ENCODE measurements around the gene AP2A2. TPM values are rescaled to one million over a fixed set of nuclear protein-coding genes. Genes with fewer than 3 reads are reported as not detected.

Gene AP2A2
- total RNA-seq, 1 experiment from 2014 or later = 39.4 TPM

DNA sequence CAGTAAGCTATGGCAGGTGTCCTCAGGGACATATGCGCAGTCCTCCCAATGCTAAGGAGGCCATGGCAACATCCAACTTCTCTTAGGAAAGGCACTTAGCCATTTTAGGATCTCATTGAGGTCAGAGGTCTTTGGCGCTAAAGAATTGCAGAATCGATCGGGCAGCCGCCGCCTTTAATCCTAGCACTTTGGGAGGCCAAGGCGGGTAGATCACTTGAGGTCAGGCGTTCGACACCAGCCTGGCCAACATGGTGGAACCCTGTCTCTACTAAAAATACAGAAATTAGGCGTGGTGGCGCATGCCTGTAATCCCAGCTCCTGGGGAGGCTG, 13.8 kb upstream of the AP2A2 start:
- no peaks in the 10 kb centered on the region for H3K9me2 ChIP-seq (ENCODE audit: insufficient read depth)
- DNase-seq = no peak
- H3K27ac ChIP-seq = peak overlapping the region; percentile 68; the same call in 1 of the 2 replicates
- no peaks in the 10 kb centered on the region; the same call in 1 of the 2 replicates for H3F3A ChIP-seq (ENCODE audit: insufficient read depth, low read depth)
- H3K27me3 ChIP-seq (ENCODE audit: insufficient read depth, low read depth) = no peaks in the 10 kb centered on the region
- peak overlapping the region; percentile 66 for H3K4me3 ChIP-seq
- no TSS peak for BruUV-seq (replicated peaks)
- H3K79me2 ChIP-seq (ENCODE audit: low read depth) = peaks cover 23% of the 10 kb centered on the region
- H2AFZ ChIP-seq = peak overlapping the region; percentile 81; the same call in 1 of the 2 replicates
- no peaks in the 10 kb centered on the region for H3K9me3 ChIP-seq (ENCODE audit: insufficient read depth, low read depth)
- H4K20me1 ChIP-seq (ENCODE audit: insufficient read depth) = no peaks in the 10 kb centered on the region
- peaks cover 11% of the 10 kb centered on the region for H3K4me1 ChIP-seq (replicated peaks; ENCODE audit: insufficient read depth)
- H3K36me3 ChIP-seq (ENCODE audit: low read depth) = no peaks in the 10 kb centered on the region
- ChIA-PET POLR2A (ENCODE audit: unreplicated experiment) (interaction anchor here (0.6 kb wide), 1 partner anchor 504 kb away, joined by 6 read pairs; no protein-coding TSS in a partner anchor), CTCF (no interaction called here)
- TF ChIP-seq, protein P1, sequence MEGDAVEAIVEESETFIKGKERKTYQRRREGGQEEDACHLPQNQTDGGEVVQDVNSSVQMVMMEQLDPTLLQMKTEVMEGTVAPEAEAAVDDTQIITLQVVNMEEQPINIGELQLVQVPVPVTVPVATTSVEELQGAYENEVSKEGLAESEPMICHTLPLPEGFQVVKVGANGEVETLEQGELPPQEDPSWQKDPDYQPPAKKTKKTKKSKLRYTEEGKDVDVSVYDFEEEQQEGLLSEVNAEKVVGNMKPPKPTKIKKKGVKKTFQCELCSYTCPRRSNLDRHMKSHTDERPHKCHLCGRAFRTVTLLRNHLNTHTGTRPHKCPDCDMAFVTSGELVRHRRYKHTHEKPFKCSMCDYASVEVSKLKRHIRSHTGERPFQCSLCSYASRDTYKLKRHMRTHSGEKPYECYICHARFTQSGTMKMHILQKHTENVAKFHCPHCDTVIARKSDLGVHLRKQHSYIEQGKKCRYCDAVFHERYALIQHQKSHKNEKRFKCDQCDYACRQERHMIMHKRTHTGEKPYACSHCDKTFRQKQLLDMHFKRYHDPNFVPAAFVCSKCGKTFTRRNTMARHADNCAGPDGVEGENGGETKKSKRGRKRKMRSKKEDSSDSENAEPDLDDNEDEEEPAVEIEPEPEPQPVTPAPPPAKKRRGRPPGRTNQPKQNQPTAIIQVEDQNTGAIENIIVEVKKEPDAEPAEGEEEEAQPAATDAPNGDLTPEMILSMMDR (conservative IDR thresholded peaks at IDR 0.05) = no peak
- TF ChIP-seq EZH2 (IDR thresholded peaks at IDR 0.05; ENCODE audit: low read depth) = no peak
- H3K4me2 ChIP-seq = peak overlapping the region; percentile 92
- intact Hi-C loops (cut with micrococcal nuclease; ENCODE audit: unreplicated experiment) = loop anchor here (5.0 kb wide), 1 partner anchor 130 kb away; no protein-coding TSS in a partner anchor

DNA sequence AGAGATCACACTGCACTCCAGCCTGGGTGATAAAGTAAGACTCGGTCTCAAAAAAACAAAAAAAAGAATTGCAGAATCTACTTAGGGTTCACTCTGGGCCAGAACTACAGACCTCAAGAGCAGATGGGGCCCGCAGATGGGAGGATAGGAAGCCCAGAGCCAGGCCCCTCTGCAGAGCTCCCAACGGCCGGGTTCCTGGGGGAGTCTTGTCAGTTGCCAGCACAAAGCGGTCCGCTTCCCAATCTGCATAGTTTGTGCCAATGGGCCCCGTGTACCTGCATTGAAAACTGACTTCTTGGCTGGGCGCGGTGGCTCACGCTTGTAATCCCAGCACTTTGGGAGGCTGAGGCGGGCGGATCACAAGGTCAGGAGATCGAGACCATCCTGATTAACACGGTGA, 13.4 kb upstream of the AP2A2 start:
- Histone ChIP-seq H3K9me3 (ENCODE audit: insufficient read depth, low read depth) (no peaks in the 10 kb centered on the region), H3K4me2 (0 out of 2 replicates have a peak overlapping the region, but pooled peaks have one; percentile 92), H3K27me3 (ENCODE audit: insufficient read depth, low read depth) (no peaks in the 10 kb centered on the region), H4K20me1 (ENCODE audit: insufficient read depth) (no peaks in the 10 kb centered on the region), H3K4me1 (replicated peaks; ENCODE audit: insufficient read depth) (peaks cover 11% of the 10 kb centered on the region), H3K9me2 (ENCODE audit: insufficient read depth) (no peaks in the 10 kb centered on the region), H3K27ac (no peak overlapping the region), H3K36me3 (ENCODE audit: low read depth) (no peaks in the 10 kb centered on the region), H3K79me2 (ENCODE audit: low read depth) (peaks cover 23% of the 10 kb centered on the region), H3F3A (ENCODE audit: insufficient read depth, low read depth) (no peaks in the 10 kb centered on the region; the same call in 1 of the 2 replicates), H2AFZ (no peak overlapping the region), H3K4me3 (no peak overlapping the region)
- CTCF ChIA-PET = no interaction called here
- no peak for DNase-seq
- no peak for TF ChIP-seq EZH2 (IDR thresholded peaks at IDR 0.05; ENCODE audit: low read depth)
- TF ChIP-seq, protein P1 (conservative IDR thresholded peaks at IDR 0.05) = no peak
- intact Hi-C loops (cut with micrococcal nuclease; ENCODE audit: unreplicated experiment) = loop anchor here (5.0 kb wide), 1 partner anchor 130 kb away; no protein-coding TSS in a partner anchor
- BruUV-seq (replicated peaks) = no TSS peak
- POLR2A ChIA-PET (ENCODE audit: unreplicated experiment) = interaction anchor here (0.6 kb wide), 1 partner anchor 505 kb away, joined by 6 read pairs; no protein-coding TSS in a partner anchor

DNA sequence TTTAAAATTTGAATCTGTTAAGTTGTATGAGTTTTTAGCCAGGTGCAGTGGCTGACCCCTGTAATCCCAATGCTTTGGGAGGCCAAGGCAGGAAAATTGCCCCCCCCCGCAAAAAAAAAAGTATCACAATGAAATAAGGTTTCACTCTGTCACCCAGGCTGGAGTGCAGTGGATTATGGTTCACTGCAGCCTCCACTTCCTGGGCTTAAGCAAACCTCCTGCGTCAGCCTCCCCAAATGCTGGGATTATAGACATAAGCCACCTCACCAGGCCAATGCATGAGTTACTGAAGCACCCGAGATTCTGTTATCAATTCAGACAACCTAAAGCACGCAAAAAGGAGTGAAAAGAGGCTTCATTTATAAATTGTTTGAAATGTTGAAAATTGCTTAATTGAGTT, 12.6 kb upstream of the AP2A2 start:
- H3K36me3 ChIP-seq (ENCODE audit: low read depth) = no peaks in the 10 kb centered on the region
- no peaks in the 10 kb centered on the region for H4K20me1 ChIP-seq (ENCODE audit: insufficient read depth)
- H3K4me2 ChIP-seq = no peak overlapping the region
- CTCF ChIA-PET = no interaction called here
- POLR2A ChIA-PET (ENCODE audit: unreplicated experiment) = no interaction called here
- DNase-seq = no peak
- no peaks in the 10 kb centered on the region for H3K27me3 ChIP-seq (ENCODE audit: insufficient read depth, low read depth)
- BruUV-seq (replicated peaks) = no TSS peak
- H3F3A ChIP-seq (ENCODE audit: insufficient read depth, low read depth) = no peaks in the 10 kb centered on the region; the same call in 1 of the 2 replicates
- intact Hi-C loops (cut with micrococcal nuclease; ENCODE audit: unreplicated experiment) = loop anchor here (5.0 kb wide), 1 partner anchor 129 kb away; no protein-coding TSS in a partner anchor
- H3K9me3 ChIP-seq (ENCODE audit: insufficient read depth, low read depth) = no peaks in the 10 kb centered on the region
- TF ChIP-seq EZH2 (IDR thresholded peaks at IDR 0.05; ENCODE audit: low read depth) = no peak
- TF ChIP-seq, protein P1 (conservative IDR thresholded peaks at IDR 0.05) = no peak
- no peaks in the 10 kb centered on the region for H3K9me2 ChIP-seq (ENCODE audit: insufficient read depth)
- H3K27ac ChIP-seq = no peak overlapping the region
- H2AFZ ChIP-seq = no peak overlapping the region
- no peak overlapping the region for H3K4me3 ChIP-seq
- peaks cover 21% of the 10 kb centered on the region for H3K79me2 ChIP-seq (ENCODE audit: low read depth)
- H3K4me1 ChIP-seq (replicated peaks; ENCODE audit: insufficient read depth) = peaks cover 11% of the 10 kb centered on the region

Measured in PC-9 (cell line).